ENCODE data around the gene DENND10.
"Not testable (repeated sequence)": the region's sequence is repeated elsewhere in the genome, so short reads cannot be mapped to it uniquely, and the experiment has no call there.

DENND10 gene, protein sequence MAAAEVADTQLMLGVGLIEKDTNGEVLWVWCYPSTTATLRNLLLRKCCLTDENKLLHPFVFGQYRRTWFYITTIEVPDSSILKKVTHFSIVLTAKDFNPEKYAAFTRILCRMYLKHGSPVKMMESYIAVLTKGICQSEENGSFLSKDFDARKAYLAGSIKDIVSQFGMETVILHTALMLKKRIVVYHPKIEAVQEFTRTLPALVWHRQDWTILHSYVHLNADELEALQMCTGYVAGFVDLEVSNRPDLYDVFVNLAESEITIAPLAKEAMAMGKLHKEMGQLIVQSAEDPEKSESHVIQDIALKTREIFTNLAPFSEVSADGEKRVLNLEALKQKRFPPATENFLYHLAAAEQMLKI

DNA sequence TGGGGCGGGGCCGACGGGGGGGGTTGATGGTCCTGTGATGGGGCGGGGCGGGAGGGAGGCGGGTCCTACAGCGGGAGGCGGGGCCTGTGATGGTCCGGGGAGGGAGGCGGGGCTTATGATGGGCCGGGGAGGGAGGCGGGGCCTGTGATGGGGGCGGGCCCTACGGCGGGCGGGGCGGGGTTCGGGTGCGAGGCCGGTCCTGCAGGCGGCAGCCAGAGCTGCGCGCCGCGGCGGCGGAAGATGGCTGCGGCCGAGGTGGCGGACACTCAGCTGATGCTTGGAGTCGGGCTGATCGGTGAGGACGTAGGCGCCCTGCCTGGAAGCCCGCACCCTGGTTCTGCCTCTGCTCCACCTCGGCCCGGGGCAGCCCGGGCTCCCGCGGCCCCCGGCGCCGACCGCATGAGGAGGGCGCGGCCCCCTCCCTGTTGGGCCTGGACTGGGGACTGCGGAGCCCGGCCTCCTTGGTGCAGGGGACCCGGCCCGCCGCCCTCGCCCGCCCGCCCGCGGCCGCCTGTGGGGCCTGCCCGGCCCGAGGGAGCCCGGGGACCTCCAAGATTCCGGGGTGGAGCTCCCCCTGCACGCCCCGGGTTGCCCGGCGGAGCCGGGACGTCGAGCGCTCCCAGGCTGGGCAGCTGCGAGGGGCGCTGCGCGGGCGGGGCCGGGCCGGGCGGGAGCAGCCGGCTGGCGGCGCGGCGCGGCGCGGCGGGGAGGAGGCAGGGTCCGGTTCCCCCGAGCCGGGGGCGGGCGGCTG, at the start of gene DENND10:
Gene DENND10 (plus strand): TSS at position 211 of the 751 bp plus-strand sequence. CDS start 30 bp downstream, at position 241.
- peak; percentile 34 to 68 for DNase-seq

DNA sequence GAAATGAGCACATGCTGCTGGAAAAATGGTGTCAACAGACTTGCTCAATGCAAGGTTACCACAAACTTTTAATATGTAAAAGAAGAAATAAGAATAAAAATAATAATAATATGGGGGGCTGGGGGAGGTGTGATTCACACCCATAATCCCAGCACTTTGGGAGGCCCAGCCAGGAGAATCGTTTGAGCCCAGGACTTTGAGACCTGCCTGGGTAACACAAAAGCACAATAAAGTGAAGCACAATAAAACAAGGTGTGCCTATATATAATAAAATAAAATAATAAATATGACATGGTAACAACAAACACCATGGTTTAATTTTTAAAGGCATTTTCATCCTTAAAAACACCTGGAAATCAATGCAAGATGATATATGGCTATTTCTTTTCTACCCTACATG, 48.4 kb upstream of the DENND10 start:
- no peak for DNase-seq

DNA sequence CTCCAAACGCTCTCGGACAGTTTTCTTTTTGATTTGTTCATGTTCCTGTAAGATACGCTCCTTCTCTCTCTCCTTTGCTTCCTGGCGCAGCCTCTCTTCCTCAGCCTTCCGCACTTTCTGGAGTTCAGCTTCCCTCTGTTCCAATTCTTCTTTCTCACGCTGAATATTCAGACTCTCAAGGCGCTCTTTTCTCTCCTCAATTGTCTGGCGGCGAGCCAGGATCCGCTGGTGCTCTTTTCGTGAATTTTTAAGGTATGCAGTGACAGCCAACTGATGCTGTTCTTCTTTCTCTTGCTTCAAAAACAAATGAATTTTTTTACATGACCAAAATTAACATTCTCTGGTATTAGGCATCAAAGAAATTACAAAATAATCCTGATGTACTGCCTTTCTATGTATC, 45.9 kb upstream of the DENND10 start:
- DNase-seq: no peak

DNA sequence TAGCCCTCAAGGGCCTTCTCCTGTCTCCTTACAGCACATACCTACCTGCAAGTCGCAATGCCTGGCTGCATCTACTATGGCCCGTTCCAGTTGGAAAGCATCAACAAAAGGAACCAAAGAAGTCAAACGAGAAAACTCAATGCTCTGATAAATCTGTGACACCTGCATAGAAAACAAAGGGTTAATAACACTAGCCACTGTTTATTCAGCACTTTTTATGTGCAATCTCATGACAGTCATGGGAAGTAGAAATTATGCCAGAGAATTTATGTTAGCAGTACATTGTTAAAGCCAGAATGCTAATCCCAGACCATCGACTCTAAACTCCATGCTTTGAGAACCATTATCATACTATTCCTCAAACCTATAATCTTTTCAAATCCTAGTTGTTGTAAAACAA, 44.4 kb upstream of the DENND10 start:
- no peak for DNase-seq

DNA sequence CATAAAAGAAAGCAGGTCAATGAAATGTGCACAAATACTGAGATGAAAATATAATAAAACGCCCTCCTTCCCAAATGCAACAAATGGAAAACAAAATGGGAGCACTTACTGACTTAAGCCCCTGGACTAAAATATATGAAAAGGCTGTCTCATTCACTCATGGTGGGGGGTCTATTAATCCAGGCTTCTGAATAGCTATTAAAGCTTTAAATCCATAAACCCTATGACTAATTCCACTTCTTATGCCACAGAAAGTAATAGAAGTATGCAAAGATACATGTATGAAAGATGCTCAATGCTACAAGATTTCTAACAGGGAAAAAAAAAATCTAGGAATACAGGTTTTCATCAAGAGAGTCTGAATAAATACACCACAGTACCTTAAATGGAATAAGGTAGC, 43.8 kb upstream of the DENND10 start:
- DNase-seq: no peak

DNA sequence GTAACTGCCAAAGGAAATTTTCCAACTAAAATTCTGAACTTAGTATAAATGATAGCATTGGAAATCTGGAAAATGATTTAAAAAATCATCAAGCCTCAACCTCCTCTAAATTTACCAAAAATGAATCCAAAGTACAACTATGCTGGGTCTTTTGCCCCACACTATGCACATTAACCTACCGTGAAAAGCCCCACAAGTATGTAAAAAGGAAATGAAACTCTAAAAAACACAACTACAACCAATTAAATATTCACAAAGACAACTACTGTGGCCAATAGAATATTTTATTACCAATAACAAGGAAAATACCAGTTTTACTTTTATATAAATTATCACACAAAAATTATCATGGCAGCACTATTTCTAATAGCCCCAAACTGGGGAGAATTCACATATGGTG, 42.6 kb upstream of the DENND10 start:
- no peak for DNase-seq

DNA sequence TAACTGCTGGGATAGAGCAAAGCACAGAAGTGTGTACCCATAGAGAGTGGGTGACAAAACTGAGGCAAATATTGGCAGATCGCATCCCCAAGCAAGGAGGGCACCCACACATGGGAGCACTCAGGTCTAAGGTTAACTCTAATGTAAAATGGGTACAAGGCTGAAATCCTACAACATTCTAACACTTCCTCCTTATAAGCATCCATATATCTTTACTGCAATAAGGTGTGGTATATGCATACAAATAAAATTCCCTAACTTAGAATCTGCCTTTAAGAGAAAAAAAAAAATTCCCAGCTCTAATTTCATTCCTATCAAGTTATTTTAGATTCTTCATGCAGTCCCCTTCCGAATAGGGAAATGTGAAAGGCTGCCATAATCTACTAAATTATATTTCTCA, 42.0 kb upstream of the DENND10 start:
- DNase-seq: no peak

DNA sequence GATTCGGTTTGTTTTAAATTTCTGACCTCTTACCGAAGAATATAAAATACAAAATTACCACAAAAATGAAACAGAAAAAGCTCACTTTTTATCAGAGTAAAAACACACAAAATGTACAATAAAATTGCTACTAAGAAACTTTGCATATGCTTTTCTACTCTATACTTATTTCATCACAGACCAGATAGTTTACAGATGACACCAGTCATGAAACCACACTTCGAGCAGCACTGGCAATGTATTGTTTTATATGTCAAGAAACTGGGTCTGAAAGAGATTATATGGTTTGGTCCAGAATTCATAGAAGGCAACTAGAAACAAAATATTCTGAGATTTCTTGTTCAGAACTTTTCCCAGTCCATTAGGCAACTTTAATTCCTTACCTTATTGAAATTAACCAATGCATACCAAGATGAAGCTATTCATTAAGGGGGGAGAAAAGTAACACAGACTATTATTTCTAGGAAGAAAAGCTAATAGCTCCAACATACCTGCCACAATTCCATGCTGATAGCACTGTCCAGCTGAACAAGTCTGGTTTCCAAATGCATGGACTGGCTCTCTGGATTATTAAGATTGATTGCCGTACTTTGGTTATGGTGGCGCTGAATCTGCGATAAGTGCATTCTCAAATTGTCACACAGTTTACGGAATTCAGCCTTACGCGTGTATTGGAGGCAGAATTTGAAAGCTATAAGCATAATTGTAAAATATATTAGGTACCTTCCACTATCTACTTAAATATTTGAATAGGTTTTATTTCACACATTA, 33.3 kb upstream of the DENND10 start:
- DNase-seq: no peak

DNA sequence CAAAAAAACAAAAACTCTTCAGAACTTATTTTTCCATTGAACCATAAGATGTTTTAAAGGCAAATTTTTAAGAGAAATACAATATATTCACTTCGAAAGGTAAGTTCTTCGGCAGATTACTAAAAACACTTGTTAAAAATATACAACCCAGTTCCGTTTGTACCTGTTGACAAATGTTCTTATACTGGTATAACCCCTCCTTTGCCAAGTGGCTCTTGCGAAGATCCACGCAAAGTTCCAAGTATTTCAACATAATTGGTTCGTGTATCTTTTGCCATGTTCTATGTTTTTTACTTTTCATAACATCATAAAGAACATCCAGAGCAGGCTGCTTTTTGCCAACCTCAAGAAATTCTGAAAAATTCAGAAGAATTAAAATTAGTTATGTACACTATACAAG, 30.3 kb upstream of the DENND10 start:
- no peak for DNase-seq

DNA sequence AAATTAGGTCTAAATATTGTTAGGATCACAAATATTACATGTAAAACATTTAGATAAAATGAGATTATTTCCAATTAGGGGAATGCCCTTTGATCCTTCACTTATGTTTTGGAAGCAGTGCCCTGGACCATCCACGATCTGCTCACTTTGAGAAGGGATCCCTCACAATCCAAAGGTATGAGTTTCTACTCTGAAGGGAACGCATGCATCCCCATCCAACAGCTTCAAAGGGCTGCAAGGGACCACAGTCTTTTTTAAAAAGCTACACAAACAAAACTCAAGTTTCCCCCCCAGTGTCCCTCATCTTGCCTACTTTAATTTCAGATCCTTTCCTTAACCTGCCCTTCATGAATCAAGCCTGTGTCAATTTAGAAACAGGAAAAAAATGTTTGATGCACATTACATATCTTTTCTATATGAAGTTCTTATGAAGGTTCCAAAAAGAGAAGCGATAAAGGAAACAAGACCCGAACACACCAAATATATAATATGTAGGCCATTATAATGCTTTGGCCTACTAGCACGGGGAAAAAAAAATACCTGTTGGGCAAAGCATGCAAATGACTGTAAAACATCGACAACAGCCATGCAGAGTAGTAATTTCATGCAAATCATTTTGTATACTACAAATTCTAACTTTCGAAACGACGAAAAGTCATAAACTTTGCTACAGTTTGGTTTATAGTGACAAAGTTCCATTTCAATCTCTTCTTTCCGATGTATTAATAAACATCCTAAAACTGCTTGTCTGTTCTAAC, 25.3 kb upstream of the DENND10 start:
- no peak for DNase-seq

DNA sequence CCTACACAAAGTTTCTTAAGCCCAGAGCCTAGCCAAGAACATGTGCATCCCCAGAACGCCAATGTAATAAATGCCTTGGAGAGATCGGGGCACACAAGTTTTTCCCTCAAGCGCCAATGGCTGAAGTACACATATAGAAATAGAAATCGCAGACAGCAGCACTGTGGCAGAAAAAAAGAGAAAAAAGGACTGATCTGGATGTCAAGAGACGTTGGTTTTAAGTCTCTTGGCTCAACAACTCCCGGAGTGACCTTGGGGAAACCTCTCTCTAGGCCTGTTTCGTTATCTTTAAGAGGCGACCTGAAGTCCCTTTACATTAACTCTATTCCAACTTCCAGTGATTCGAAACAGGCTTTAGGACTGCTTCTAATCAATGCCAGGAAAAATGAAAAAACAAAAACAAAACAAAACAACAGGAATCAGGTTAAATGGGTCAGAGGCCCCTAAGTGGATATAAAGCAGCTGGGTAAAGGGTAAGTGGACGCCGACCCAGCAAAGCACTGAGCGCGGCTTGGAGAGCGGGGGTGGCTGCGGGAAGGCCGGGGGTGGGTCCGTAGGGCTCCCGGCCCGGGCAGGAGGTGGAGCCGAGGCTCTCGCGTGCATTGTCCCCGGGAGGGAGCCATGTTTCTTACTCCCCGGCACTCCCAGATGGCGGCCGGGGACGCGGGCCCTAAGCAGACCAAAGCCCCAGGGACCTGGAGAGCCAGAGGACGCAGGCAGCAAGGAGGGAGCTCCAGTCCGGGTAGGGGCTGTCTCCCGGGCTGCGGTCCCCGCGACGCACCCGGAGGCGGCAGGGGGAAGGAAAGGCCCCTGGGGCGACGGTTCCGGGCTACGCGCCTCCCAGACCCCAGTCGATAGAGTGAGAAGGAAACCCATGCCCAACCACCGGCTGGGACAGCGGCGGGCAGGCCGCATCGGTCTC, 24.1 kb upstream of the DENND10 start:
- DNase-seq: peak; percentile 14 to 73

DNA sequence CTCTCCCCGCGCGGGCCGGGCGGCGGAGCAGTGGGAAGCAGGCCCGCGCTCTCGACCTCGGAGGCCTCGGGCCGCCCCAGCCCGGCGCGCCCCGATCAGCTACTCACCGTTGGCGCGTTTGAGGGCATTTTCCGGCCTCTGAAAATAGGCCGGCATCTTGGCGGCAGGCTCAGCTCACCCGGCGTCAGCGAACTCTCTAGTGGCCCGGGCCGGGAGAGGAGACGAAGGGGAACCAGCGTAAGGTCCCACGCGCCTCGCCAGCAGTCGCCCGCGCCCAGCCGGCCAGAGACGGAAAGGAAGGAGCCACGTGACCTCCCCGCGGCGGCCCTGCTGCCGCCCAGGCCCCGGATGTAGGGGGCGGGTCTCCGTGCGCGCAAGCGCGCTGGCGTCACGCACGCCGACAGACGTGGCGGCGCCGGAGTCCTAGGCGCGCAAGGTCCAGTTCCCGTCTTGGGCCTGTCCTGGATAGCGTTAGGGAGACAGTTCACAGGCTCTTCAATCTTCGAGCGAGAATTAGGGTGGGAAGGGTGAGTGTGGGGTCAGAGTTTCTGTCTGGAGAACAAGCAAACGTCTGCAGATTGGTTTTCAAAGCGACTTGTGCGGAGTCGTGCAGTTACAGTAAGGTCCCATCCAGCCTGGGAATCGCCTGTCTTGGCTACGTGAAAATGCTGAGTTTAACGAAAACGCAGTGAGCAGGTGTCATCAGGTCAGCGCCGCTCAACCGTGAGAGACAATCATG, 23.2 kb upstream of the DENND10 start, which contains the start of gene EIF3A:
Gene EIF3A (minus strand): TSS at position 297 of the 739 bp plus-strand sequence. CDS start 141 bp downstream, at position 156.
- DNase-seq: peak; percentile 70 to 82

DNA sequence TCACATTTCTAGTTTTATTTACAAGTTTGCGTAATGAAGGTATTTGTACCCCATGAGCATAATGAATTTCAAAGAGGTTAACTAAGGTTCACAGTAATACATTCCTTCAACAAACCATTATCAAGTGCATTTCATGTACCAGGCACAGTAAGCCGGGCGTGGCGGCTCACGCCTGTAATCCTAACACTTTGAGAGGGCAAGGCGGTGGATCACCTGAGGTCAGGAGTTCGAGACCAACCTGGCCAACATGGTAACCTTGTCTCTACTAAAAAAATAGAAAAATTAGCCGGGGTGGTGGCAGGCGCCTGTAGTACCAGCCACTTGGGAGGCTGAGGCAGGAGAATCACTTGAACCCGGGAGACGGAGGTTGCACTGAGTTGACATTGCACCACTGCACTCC, 19.0 kb upstream of the DENND10 start:
- DNase-seq: no peak

DNA sequence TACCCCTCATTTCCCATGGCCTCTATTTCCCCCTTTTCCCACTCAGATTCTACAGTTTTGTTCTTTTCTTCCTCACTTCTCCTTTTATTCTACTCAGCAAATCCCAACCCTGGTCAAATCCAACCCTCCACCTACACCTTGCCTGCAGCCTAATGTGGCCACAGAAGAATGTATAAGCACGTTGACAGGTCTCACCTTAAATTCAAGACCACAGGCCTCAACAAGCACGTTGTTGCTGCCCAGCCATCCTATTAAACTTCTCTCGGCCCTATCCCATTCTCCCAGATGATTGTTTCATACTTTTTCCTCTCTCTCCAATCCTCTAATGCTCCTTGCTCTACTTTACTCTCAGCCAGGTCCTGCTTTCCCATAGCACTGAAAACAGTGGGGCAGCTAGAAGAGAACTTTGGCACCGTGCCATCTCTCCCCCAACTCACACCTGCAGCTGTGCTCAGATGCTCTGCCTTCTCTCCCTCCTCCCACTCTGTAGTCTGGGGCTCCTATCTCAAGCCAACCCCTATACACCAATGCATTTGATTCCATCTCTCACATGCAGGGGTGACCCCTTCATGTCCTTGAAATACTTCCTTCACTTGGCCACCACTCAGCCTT, 16.5 kb upstream of the DENND10 start:
- no peak for DNase-seq

DNA sequence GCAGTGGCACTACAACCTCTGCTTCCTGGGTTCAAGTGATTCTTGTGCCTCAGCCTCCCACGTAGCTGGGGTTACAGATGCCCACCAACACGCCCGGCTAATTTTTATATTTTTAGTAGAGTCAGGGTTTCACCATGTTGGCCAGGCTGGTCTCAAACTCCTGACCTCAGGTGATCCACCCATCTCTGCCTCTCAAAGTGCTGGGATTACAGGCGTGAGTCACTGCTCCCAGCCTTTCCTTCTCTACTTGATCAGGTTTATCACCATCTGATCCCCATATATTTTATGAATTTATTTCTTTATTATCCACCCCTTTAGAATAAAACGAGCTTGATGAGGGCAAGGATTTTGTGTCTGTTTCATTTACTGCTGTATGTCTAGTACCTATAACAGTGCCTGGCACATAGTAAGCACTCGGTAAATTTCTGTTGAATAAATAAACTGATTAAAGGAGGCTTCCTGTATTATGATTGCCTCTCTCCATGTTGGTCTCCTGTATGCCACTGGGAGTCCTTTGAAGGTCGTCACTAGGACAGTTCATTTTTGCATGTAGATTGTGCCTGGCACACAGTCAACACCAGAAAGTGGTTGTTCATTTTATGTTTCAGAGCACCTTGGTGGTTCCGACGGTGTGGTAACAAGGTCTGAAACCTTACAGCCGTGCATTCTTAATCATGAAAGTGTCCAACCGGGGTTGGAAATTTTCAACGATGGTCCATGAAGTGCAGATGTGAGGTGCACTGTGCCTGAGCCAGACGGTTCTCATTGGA, 13.7 kb upstream of the DENND10 start:
- no peak for DNase-seq

DNA sequence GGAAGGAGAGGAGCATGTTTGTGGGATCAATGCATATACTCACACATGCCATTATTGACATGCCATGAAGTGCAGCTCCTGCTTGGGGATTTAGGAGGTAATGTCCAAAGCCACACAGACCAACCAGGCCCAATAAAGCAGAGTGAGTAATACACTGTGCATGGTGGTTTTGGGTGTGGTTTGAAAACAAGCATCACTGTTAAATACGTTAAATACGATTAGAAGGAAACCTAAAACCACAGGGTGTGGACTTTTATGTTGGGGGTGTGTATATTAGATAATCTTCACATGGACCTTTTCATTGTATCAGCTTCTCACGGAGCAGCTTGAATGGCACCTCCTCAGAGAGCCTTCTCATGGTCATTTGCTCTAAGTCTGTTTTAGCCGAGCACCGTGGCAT, 12.9 kb upstream of the DENND10 start:
- peak in 1 of 2 donors; percentile 5 for DNase-seq

DNA sequence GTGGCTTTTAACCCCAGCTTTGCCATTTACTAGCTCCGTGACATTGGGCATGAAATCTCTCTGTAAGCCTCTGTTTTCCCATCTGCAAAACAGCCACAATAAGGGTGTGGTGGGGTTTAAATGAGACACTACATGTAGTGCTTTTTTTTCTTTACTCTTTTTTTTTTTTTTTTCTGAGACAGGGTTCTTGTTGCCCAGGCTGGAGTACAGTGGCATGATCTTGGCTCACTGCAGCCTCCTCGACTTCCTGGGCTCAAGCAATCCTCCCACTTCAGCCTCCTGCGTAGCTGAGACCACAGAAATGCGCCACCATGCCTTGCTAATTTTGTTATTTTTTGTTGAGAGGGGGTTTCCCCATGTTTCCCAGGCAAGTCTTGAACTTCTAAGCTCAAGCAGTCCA, 8.3 kb upstream of the DENND10 start:
- no peak for DNase-seq

DNA sequence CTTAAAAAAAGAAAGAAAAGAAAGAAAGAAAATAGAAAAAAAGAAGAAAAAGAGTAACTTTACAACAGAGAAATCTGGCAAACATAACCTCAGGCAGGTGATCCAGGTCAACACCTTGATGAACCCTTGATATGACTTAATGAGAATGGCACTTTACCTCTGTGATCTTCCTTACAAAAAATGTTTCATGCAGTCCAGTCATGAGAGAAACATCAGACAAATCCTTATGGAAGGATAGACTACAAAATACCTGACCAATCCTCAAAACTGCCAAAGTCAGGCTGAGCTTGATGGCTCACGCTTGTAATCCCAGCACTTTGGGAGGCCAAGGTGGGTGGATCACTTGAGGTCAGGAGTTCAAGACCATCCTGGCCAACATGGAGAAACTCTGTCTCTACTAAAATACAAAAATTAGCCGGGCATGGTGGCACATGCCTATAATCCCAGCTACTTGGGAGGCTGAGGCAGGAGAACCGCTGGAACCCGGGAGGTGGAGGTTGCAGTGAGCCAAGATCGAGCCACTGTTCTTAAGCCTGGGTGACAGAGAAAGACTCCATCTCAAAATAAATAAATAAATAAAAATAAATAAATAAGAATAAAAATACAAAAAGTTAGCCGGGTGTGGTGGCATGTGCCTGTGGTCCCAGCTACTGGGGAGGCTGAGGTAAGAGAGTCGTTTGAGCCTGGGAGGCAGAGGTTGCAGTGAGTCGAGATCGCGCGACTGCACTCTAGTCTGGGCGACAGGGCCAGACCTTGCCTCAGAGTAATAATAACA, 7.1 kb upstream of the DENND10 start:
- not testable (repeated sequence) for DNase-seq

DNA sequence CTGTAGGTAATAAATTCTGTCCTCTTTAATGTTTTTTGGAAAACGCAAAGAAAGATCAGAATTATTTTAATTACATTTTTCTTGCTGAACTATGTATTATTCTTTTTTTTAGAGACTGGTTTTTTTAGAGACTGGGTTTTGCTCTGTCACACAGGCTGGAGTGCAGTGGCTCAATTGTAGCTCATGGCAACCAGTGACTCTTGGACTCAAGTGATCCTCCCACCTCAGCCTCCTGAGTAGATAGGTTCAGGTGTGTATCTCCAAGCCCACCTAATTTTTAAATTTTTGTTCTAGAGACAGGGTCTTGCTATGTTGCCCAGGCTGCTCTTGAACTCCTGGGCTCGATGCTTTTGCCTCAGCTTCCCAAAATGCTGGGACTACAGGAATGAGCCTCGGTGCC, 5.3 kb upstream of the DENND10 start:
- DNase-seq: no peak

Data from bone marrow (tissue), 2 donors.